K562 (cell line): ENCODE measurements around the gene GPC1. TPM values are rescaled to one million over a fixed set of nuclear protein-coding genes. Genes with fewer than 3 reads are reported as not detected.

Experiments
- ATAC-seq: fragments of 200-7000 bp; cut with Tn5 transposase; 3 replicates; pipeline ENCODE4 v1.9.1; 2020; ENCODE audit warnings: moderate library complexity
- BruUV-seq: library from RNA; stranded (reverse); fragments of 400-500 nt; replicated peaks from 2 replicates; lab custom pipeline; 2021; lab: Mats Ljungman, UMichigan
- CTCF ChIA-PET: fragments of 300-600 bp; formaldehyde crosslinking; extraction: SDS; loops from one replicate; lab custom pipeline; 2021; ENCODE audit warnings: low intra/inter-chr PET ratio; lab: Yijun Ruan, JAX
- POLR2A ChIA-PET: fragments of 300-600, 350-650 bp; sonication (Branson Sonifier 250); formaldehyde crosslinking; extraction: SDS; loops from one replicate; lab custom pipeline; 2021; ENCODE audit warnings: antibody characterized with exemption, inconsistent platforms; lab: Yijun Ruan, JAX
- DNase-seq, 4 experiments: peaks; one replicate each; pipeline versions ENCODE4 v3.0.0 to v3.0.0-alpha.2; 2011 to 2018; ENCODE audit warnings: low spot score in 3 of 4, mixed read lengths in 3 of 4; ENCODE audit errors: extremely low read depth in 1 of 4
- FAIRE-seq: peaks from 2 replicates; lab custom pipeline; 2011; peaks lifted over from hg19 to GRCh38; lab: Jason Lieb, UNC
- H2AFZ ChIP-seq: 2 replicates; pipeline ENCODE4 v1.6.0; 2011; ENCODE audit warnings: low read depth, low read length, control low read depth, inconsistent platforms
- H3K27ac ChIP-seq: fragments of 200-600 bp; 3 replicates; pipeline ENCODE4 v1.8.0; 2011; ENCODE audit warnings: low read depth, mild to moderate bottlenecking, control low read depth, inconsistent platforms, low read length, moderate library complexity, mixed read lengths; ENCODE audit errors: extremely low read depth
- H3K27me3 ChIP-seq, 2 experiments: fragments of 300-600 bp in 1 of 2; 2 replicates in 1 of 2; 3 replicates in 1 of 2; pipeline versions ENCODE4 v1.6.0 to v1.8.0; 2011; ENCODE audit warnings: inconsistent platforms in 2 of 2, low read length in 2 of 2, mild to moderate bottlenecking in 1 of 2, mixed read lengths in 1 of 2, moderate library complexity in 1 of 2; ENCODE audit not compliant: control insufficient read depth in 2 of 2, insufficient read depth in 2 of 2
- H3K36me3 ChIP-seq: fragments of 300-600 bp; 3 replicates; pipeline ENCODE4 v1.8.0; 2011; ENCODE audit warnings: mild to moderate bottlenecking, low read length, inconsistent platforms; ENCODE audit not compliant: control insufficient read depth, insufficient read depth
- H3K4me1 ChIP-seq, 2 experiments: fragments of 200-600 bp in 1 of 2; replicated peaks in 1 of 2; 2 replicates in 1 of 2; 3 replicates in 1 of 2; pipeline versions ENCODE4 v1.5.1 to v1.8.0; 2011; ENCODE audit warnings: inconsistent platforms in 2 of 2, low read length in 2 of 2, mild to moderate bottlenecking in 1 of 2, mixed read lengths in 1 of 2, moderate library complexity in 1 of 2; ENCODE audit not compliant: control insufficient read depth in 2 of 2, insufficient read depth in 2 of 2
- H3K4me2 ChIP-seq: 2 replicates; pipeline ENCODE4 v1.6.1; 2011; ENCODE audit warnings: low read length, control low read depth, inconsistent platforms, mixed read lengths; ENCODE audit not compliant: insufficient read depth
- H3K4me3 ChIP-seq: fragments of 200-600 bp; sonication (generic), shearing (Covaris generic); 2 replicates; pipeline ENCODE4 v1.5.1; 2016; ENCODE audit warnings: control low read depth, inconsistent platforms
- H3K79me2 ChIP-seq: fragments of 200-600 bp; 3 replicates; pipeline ENCODE4 v1.8.0; 2011; ENCODE audit warnings: low read length, inconsistent platforms; ENCODE audit not compliant: control insufficient read depth, insufficient read depth
- H3K9ac ChIP-seq, 2 experiments: 2 replicates each; pipeline versions ENCODE4 v1.6.0 to v1.6.1; 2011; ENCODE audit warnings: low read depth in 2 of 2, low read length in 2 of 2, control low read depth in 1 of 2, inconsistent platforms in 1 of 2, mild to moderate bottlenecking in 1 of 2, mixed read lengths in 1 of 2; ENCODE audit not compliant: insufficient read depth in 1 of 2
- H3K9me1 ChIP-seq: one replicate; pipeline ENCODE4 v1.6.0; 2011; ENCODE audit warnings: inconsistent platforms, mild to moderate bottlenecking, low read length, moderate library complexity; ENCODE audit not compliant: control insufficient read depth, insufficient read depth
- H3K9me3 ChIP-seq: replicated peaks from 2 replicates; pipeline ENCODE4 v1.5.1; 2011; ENCODE audit warnings: low read depth, low read length, inconsistent platforms; ENCODE audit not compliant: control insufficient read depth, insufficient read depth
- H4K20me1 ChIP-seq: replicated peaks from 2 replicates; pipeline ENCODE4 v1.6.1; 2011; ENCODE audit warnings: low read length, inconsistent platforms, mixed read lengths; ENCODE audit not compliant: control insufficient read depth, insufficient read depth
- BRD9 ChIP-seq: fragments of 450-650 bp; IDR thresholded peaks from 2 replicates; pipeline ENCODE4 v1.6.1; 2018; ENCODE audit warnings: low read depth; ENCODE audit not compliant: partially characterized antibody
- CEBPG ChIP-seq, 3 experiments: fragments of 200-800 bp in 1 of 3; sonication (Bioruptor generic) in 1 of 3; sonication (generic) in 1 of 3; formaldehyde crosslinking in 1 of 3; IDR thresholded peaks in 2 of 3; conservative IDR thresholded peaks in 1 of 3; 2 replicates each; pipeline versions ENCODE4 v1.6.1 to v1.8.0; 2016 to 2022; ENCODE audit warnings: missing compliant biosample characterization in 2 of 3, missing genetic modification characterization in 2 of 3, mild to moderate bottlenecking in 1 of 3, missing genetic modification reagents in 1 of 3
- EP400 ChIP-seq: fragments of 450-650 bp; IDR thresholded peaks from 2 replicates; pipeline ENCODE4 v1.6.1; 2017; ENCODE audit warnings: antibody characterized with exemption, mild to moderate bottlenecking, moderate library complexity
- FUS ChIP-seq: fragments of 200-400 bp; formaldehyde crosslinking; optimal IDR thresholded peaks from 2 replicates; pipeline ENCODE3; 2017; ENCODE audit warnings: low read depth, low read length
- HNRNPH1 ChIP-seq: fragments of 200-400 bp; formaldehyde crosslinking; optimal IDR thresholded peaks from 2 replicates; pipeline ENCODE3; 2017; ENCODE audit warnings: low read depth, mild to moderate bottlenecking, low read length, moderate library complexity
- JUN ChIP-seq, 2 experiments: sonication (generic) in 1 of 2; formaldehyde crosslinking in 1 of 2; IDR thresholded peaks; 2 replicates each; pipeline versions ENCODE4 v1.6.1 to v1.8.0; 2012 to 2022; ENCODE audit warnings: borderline replicate concordance in 2 of 2, mild to moderate bottlenecking in 2 of 2, improper control_type of control experiment in 1 of 2, low read depth in 1 of 2, low read length in 1 of 2, missing genetic modification reagents in 1 of 2
- KLF10 ChIP-seq: fragments of 250-450 bp; sonication (Bioruptor Pico); IDR thresholded peaks from 2 replicates; pipeline ENCODE4 v1.6.1; 2021; ENCODE audit warnings: matching md5 sums
- NCOA1 ChIP-seq: fragments of 450-650 bp; IDR thresholded peaks from 2 replicates; pipeline ENCODE4 v1.6.1; 2016; ENCODE audit warnings: low read depth
- PHB2 ChIP-seq: fragments of 450-650 bp; IDR thresholded peaks from 2 replicates; pipeline ENCODE4 v1.6.1; 2017; ENCODE audit warnings: low read depth
- POLR2A ChIP-seq: fragments of 450-650 bp; conservative IDR thresholded peaks from 2 replicates; pipeline ENCODE4 v1.6.1; 2016
- POLR2H ChIP-seq: IDR thresholded peaks from 2 replicates; pipeline ENCODE4 v1.6.1; 2016; ENCODE audit warnings: missing genetic modification characterization, low read depth, mild to moderate bottlenecking, control low read depth, missing compliant biosample characterization, moderate library complexity
- THRA ChIP-seq: fragments of 450-650 bp; IDR thresholded peaks from 2 replicates; pipeline ENCODE4 v1.6.1; 2017; ENCODE audit warnings: mild to moderate bottlenecking, moderate library complexity
- WHSC1 ChIP-seq: IDR thresholded peaks from one replicate; pipeline ENCODE4 v1.6.1; 2012; ENCODE audit warnings: low read length, control low read depth, inconsistent platforms
- XRCC5 ChIP-seq: fragments of 200-400 bp; formaldehyde crosslinking; IDR thresholded peaks from 2 replicates; pipeline ENCODE4 v1.6.1; 2017; ENCODE audit warnings: low read depth, mild to moderate bottlenecking, low read length
- ZC3H4 ChIP-seq: sonication (generic); formaldehyde crosslinking; IDR thresholded peaks from 2 replicates; pipeline ENCODE4 v1.9.0; 2021; ENCODE audit warnings: missing genetic modification reagents, borderline replicate concordance
- ZNF224 ChIP-seq: sonication (generic); formaldehyde crosslinking; IDR thresholded peaks from 2 replicates; pipeline ENCODE4 v1.8.0; 2022; ENCODE audit warnings: mild to moderate bottlenecking, missing genetic modification reagents
- ZNF551 ChIP-seq: fragments of 250-450 bp; sonication (Bioruptor Pico); IDR thresholded peaks from 2 replicates; pipeline ENCODE4 v1.5.0; 2021; ENCODE audit warnings: mild to moderate bottlenecking, moderate library complexity
- ZNF561 ChIP-seq: fragments of 450-650 bp; formaldehyde crosslinking; conservative IDR thresholded peaks from 2 replicates; pipeline ENCODE4 v1.4.0; 2020; ENCODE audit warnings: mild to moderate bottlenecking, moderate library complexity
- ZNF668 ChIP-seq: fragments of 250-450 bp; sonication (Bioruptor Pico); IDR thresholded peaks from 2 replicates; pipeline ENCODE4 v1.8.0; 2022; ENCODE audit warnings: mild to moderate bottlenecking, inconsistent platforms
- WGBS: fragments of 100-300 bp; shearing (Covaris generic); methylation state at CpG from one replicate; pipeline ENCODE4 v1.1.6; 2016; ENCODE audit warnings: low coverage, mixed read lengths; ENCODE audit not compliant: insufficient coverage; ENCODE audit errors: missing lambda C conversion rate; 5-methylcytosine and 5-hydroxymethylcytosine counted together
- in situ Hi-C: fragments of 300-500 bp; cut with MboI; formaldehyde crosslinking; loops from 4 replicates; pipeline ENCODE4 v1.15.0; 2018; ENCODE audit warnings: inconsistent platforms, mixed read lengths
- intact Hi-C: fragments of 100-400 bp; cut with micrococcal nuclease; formaldehyde crosslinking; loops from 2 replicates; pipeline ENCODE4 v1.14.2; 2022
- polyA plus RNA-seq, 8 experiments: library from polyadenylated mRNA; depleted of rRNA in 4 of 8; stranded (reverse) in 5 of 8; unstranded in 3 of 8; fragments of >200 nt; fragmentation: Nextera tagmentation in 2 of 8; fragmentation: Illumina TruSeq in 1 of 8; extraction: Ambion mirVana in 2 of 8; extraction: Trizol in 1 of 8; gene quantifications; 2 replicates each; pipeline versions ENCODE4 v1.2.1 to v1.2.3, GENCODE V29; 2011 to 2014; ENCODE audit warnings: inconsistent platforms in 1 of 8, missing spikeins in 1 of 8
- total RNA-seq, 7 experiments: library from RNA; depleted of rRNA in 6 of 7; stranded (reverse); fragments of >200 nt in 6 of 7; fragmentation: Illumina TruSeq in 2 of 7; extraction: Trizol in 2 of 7; gene quantifications; 2 replicates each; pipeline versions ENCODE4 v1.2.1 to v1.2.3, GENCODE V29; 2011 to 2021; ENCODE audit warnings: low replicate concordance in 1 of 7

GPC1 gene
- total and polyA plus RNA-seq, 9 of the 15 experiments (the other 6 are each of a cell fraction or from before 2014, with no cell fraction given), result 0.07 to 0.82 (median 0.14) TPM; not detected in 3

- no peak for TF ChIP-seq THRA
- TF ChIP-seq NCOA1, result no peak
- no peak for TF ChIP-seq XRCC5
- TF ChIP-seq CEBPG (CRISPR knock-in tag; IDR thresholded peaks at IDR 0.05), result no peak
- no peak for TF ChIP-seq CEBPG (tag; conservative IDR thresholded peaks at IDR 0.05 in 1 of 2, IDR thresholded peaks at IDR 0.05 in 1 of 2)
- TF ChIP-seq BRD9, result no peak
Measured at GRCh38 chr2:240405133-240405532, 30.3 kb upstream of the GPC1 start (continued).

- ATAC-seq, result no peak
- Histone ChIP-seq H2AFZ (no peak overlapping the region), H3K4me1 (no peaks in the 10 kb centered on the region), H3K9me3 (no peaks in the 10 kb centered on the region), H3K36me3 (no peaks in the 10 kb centered on the region), H3K4me2 (no peak overlapping the region), H3K9ac (no peak overlapping the region), H3K4me3 (no peak overlapping the region), H3K79me2 (no peaks in the 10 kb centered on the region), H3K27me3 (peaks cover 2 to 49% of the 10 kb centered on the region in 2 experiments; a peak in 4 of 5 replicates), H4K20me1 (no peaks in the 10 kb centered on the region), H3K27ac (no peak overlapping the region), H3K9me1 (no peaks in the 10 kb centered on the region)
- in situ Hi-C loops (no loop called here), intact Hi-C loops (no loop called here)
- ChIA-PET CTCF (no interaction called here), POLR2A (no interaction called here)
- WGBS, result 4% methylated on average over 8 of the region's 9 CpGs
- no TSS peak for BruUV-seq
- TF ChIP-seq ZNF668 (CRISPR knock-in tag) (no peak), POLR2H (tag) (no peak), ZNF561 (no peak), JUN (IDR thresholded peaks at IDR 0.05; ENCODE audit: borderline replicate concordance, low read depth, low read length) (no peak), JUN (CRISPR knock-in tag; IDR thresholded peaks at IDR 0.05; ENCODE audit: borderline replicate concordance) (no peak), PHB2 (no peak), KLF10 (CRISPR knock-in tag) (no peak), ZNF551 (no peak), HNRNPH1 (no peak), WHSC1 (no peak), ZC3H4 (no peak), EP400 (no peak), POLR2A (no peak), FUS (no peak), ZNF224 (CRISPR knock-in tag) (no peak)
- no peak for FAIRE-seq
- no peak for DNase-seq
Measured at GRCh38 chr2:240405684-240406313, 29.7 kb upstream of the GPC1 start.
